ENCODE measurements around the gene TRAF1. TPM values are rescaled to one million over a fixed set of nuclear protein-coding genes. Genes with fewer than 3 reads are reported as not detected.
A peak's percentile ranks its signal among the peaks of the same experiment; 100 is the strongest.

Gene TRAF1
- total RNA-seq, 1 donor = 0.86 TPM

DNA sequence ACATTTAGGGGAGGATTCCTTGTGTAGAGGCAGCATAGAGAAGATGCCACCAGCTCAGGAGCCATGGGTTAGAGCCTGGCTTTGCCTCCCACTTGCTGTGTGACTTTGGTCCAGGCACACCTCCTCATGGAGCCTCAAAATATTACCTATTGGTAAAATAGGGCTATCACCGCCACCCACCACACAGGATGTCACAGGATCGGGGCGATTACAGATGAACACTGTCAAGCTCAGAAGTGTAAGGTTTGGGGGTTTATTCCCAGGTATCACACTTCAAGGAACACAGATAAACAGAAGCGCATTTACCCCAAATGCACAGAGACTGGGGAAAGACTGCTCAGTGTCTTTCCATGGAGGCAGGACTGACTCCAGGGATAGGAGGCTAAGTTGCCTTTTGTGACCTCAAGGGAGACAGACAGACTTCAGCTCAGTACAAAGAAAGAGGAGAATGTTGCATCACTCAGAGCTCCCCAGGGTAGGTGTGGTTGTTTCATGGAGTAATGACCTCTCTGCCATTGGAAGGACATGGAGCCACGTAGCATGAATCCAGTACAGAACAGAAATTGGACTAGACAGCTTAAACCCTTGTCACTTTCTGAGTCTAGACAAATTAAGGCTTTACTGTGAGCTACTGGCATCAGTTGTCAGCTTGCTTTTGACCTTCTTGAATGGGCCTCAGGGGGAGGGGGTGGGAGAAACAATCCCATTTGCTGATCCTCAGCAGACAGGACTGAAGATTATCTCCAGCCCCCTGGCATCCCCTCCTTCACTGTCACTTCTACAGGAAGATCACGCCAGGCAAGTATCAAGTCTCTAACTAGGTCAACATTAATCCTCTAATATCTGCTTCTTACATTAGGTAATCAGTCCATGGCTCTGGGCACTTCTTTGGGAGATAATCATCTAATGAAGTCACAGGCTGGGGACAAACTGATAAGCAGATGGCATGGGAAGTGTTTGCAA is 6.5 kb downstream of the TRAF1 start:
- H3K4me3 ChIP-seq (ENCODE audit: low read depth, low read length) = no peak overlapping the region
- no peak for TF ChIP-seq CTCF (IDR thresholded peaks at IDR 0.05; ENCODE audit: insufficient read depth, low read depth, low read length)
- DNase-seq (ENCODE audit: low read depth) = no peak

- no peak overlapping the region for H3K4me3 ChIP-seq (ENCODE audit: low read depth, low read length)
- no peak for TF ChIP-seq CTCF (IDR thresholded peaks at IDR 0.05; ENCODE audit: insufficient read depth, low read depth, low read length)
- peak; percentile 47 for DNase-seq (ENCODE audit: low read depth)
Measured at GRCh38 chr9:120918931-120919842, 7.4 kb downstream of the TRAF1 start.

GRCh38 chr9:120917929-120918762 is 8.4 kb downstream of the TRAF1 start:
- no peak for DNase-seq (ENCODE audit: low read depth)
- TF ChIP-seq CTCF (IDR thresholded peaks at IDR 0.05; ENCODE audit: insufficient read depth, low read depth, low read length) = no peak
- H3K4me3 ChIP-seq (ENCODE audit: low read depth, low read length) = no peak overlapping the region

GRCh38 chr9:120916991-120917880 is 9.4 kb downstream of the TRAF1 start:
- no peak for DNase-seq (ENCODE audit: low read depth)
- TF ChIP-seq CTCF (IDR thresholded peaks at IDR 0.05; ENCODE audit: insufficient read depth, low read depth, low read length) = no peak
- no peak overlapping the region for H3K4me3 ChIP-seq (ENCODE audit: low read depth, low read length)

- peak; percentile 95 for DNase-seq (ENCODE audit: low read depth)
Measured at GRCh38 chr9:120916588-120916987, 10.0 kb downstream of the TRAF1 start.

More at GRCh38 chr9:120916588-120916987, 10.0 kb downstream of the TRAF1 start:
- no peak overlapping the region for H3K4me3 ChIP-seq (ENCODE audit: low read depth, low read length)
- TF ChIP-seq CTCF (IDR thresholded peaks at IDR 0.05; ENCODE audit: insufficient read depth, low read depth, low read length) = peak; percentile 34
